Measurements from ENCODE around the gene COL18A1. TPM values are rescaled to one million over a fixed set of nuclear protein-coding genes. Genes with fewer than 3 reads are reported as not detected.

Gene COL18A1
- total and polyA plus RNA-seq, 9 of the 15 experiments (the other 6 are each of a cell fraction or from before 2014, with no cell fraction given), result 0.14 to 16.4 (median 2.0) TPM

DNA sequence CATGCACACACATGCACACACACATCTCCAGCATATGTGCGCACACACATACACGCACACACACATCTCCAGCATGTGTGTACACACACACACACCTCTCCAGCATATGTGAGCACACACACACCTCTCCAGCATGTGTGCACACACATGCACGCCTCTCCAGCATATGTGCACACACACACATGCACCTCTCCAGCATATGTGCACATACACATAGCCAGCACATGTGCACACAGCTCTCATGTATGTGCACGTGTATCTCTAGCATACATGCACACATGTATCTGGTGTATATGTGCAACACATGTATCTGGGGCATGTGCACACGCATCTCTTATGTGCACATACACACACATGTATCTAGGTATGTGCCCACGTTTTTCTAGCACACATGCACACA lies 79.4 kb downstream of the COL18A1 start:
- FAIRE-seq (no peak), ATAC-seq (no peak), DNase-seq (ENCODE audit: extremely low read depth in 1 of 4, low spot score in 3 of 4) (no peak)
- peaks cover 3 to 78% of the 10 kb centered on the region in 2 experiments; a peak in 3 of 5 replicates for H3K4me1 ChIP-seq (replicated peaks in 1 of 2; ENCODE audit: control insufficient read depth in 2 of 2, insufficient read depth in 2 of 2, low read length in 2 of 2)
- H3K9ac ChIP-seq (ENCODE audit: insufficient read depth in 1 of 2, low read depth in 2 of 2, low read length in 2 of 2), result no peak overlapping the region
- H3K9me3 ChIP-seq (replicated peaks; ENCODE audit: control insufficient read depth, insufficient read depth, low read depth, low read length), result no peaks in the 10 kb centered on the region; the same call in 1 of the 2 replicates
- no peaks in the 10 kb centered on the region for H3K27me3 ChIP-seq (ENCODE audit: control insufficient read depth in 2 of 2, insufficient read depth in 2 of 2, low read length in 2 of 2)
- peaks cover 6% of the 10 kb centered on the region; the same call in 1 of the 3 replicates for H3K36me3 ChIP-seq (ENCODE audit: control insufficient read depth, insufficient read depth, low read length)
- H3K4me2 ChIP-seq (ENCODE audit: insufficient read depth, low read length), result no peak overlapping the region
- in situ Hi-C loops (cut with MboI), result no loop called here
- H3K9me1 ChIP-seq (ENCODE audit: control insufficient read depth, insufficient read depth, low read length), result no peaks in the 10 kb centered on the region
- no peaks in the 10 kb centered on the region for H3K79me2 ChIP-seq (ENCODE audit: control insufficient read depth, insufficient read depth, low read length)
- BruUV-seq (replicated peaks), result no TSS peak
- TF ChIP-seq MAX (CRISPR knock-in tag; IDR thresholded peaks at IDR 0.05) (0 out of 2 replicates have a peak, but pooled peaks have one; percentile 14), SNRNP70 (optimal IDR thresholded peaks at IDR 0.05; ENCODE audit: low read depth, low read length) (no peak), ZNF133 (CRISPR knock-in tag; IDR thresholded peaks at IDR 0.05) (no peak), CBX3 (IDR thresholded peaks at IDR 0.05; ENCODE audit: borderline replicate concordance in 1 of 2, low read length in 2 of 2) (no peak), IRF2 (CRISPR knock-in tag; IDR thresholded peaks at IDR 0.05) (peak; percentile 55; the same call in 1 of the 2 replicates), POLR2AphosphoS2 (IDR thresholded peaks at IDR 0.05; ENCODE audit: low read length) (no peak), KDM1A (IDR thresholded peaks at IDR 0.05) (peak in 1 of 2 experiments; percentile 61; a peak in 1 of 4 replicates)
- TF ChIP-seq, protein P1, sequence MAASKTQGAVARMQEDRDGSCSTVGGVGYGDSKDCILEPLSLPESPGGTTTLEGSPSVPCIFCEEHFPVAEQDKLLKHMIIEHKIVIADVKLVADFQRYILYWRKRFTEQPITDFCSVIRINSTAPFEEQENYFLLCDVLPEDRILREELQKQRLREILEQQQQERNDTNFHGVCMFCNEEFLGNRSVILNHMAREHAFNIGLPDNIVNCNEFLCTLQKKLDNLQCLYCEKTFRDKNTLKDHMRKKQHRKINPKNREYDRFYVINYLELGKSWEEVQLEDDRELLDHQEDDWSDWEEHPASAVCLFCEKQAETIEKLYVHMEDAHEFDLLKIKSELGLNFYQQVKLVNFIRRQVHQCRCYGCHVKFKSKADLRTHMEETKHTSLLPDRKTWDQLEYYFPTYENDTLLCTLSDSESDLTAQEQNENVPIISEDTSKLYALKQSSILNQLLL (CRISPR knock-in tag; IDR thresholded peaks at IDR 0.05; ENCODE audit: borderline replicate concordance), result no peak
- CTCF ChIA-PET (ENCODE audit: low intra/inter-chr PET ratio), result no interaction called here
- intact Hi-C loops (cut with micrococcal nuclease), result no loop called here
- H3K27ac ChIP-seq (ENCODE audit: extremely low read depth, low read depth, low read length), result no peak overlapping the region
- POLR2A ChIA-PET, result no interaction called here
- H2AFZ ChIP-seq (ENCODE audit: low read depth, low read length), result no peak overlapping the region
- no peaks in the 10 kb centered on the region for H4K20me1 ChIP-seq (replicated peaks; ENCODE audit: control insufficient read depth, insufficient read depth, low read length)
- H3K4me3 ChIP-seq, result no peak overlapping the region
- WGBS (ENCODE audit: insufficient coverage, low coverage, missing lambda C conversion rate), result 34% methylated on average over 6 of the region's 6 CpGs
